ENCODE measurements around the gene SOX11. TPM values are rescaled to one million over a fixed set of nuclear protein-coding genes. Genes with fewer than 3 reads are reported as not detected.

Gene SOX11
- total RNA-seq (2014; rRNA removed; shearing (Covaris generic)), result 8.9 and 9.3 TPM in 2 replicates

DNA sequence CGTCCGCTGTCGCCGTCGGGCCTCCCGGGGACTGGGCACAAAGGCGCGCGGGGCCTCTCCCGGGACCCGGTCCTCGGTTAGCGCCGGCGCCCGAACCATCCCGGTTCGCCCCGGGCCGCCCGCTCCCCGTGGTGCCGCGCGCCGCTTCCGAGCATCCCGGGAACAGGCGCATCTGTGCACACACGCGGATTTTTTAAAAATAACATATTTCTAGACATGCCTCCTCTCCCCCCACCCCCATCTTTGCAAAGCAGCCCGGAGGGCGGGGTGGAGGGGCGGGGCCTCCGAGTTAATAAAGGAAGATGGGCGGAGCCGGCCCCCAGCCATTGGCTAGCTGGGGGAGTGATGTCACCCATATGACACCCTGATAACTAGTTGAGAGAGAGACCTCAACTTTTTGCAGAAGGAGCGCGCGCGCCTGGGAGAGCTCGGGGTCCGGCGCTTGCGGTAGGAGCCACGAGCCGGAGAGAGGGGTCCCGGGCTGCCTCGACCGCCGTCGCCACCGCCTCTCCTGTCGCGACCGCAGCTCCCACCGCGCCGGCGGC lies at the start of gene SOX11:
SOX11 (plus strand) TSS at position 400 of the 545 bp plus-strand sequence. CDS start 338 bp downstream, outside the sequence.

